C1 segment of cervical spinal cord (tissue), 14 donors: ENCODE data around the gene ECE2.
"Not testable (repeated sequence)": the region's sequence is repeated elsewhere in the genome, so short reads cannot be mapped to it uniquely, and the experiment has no call there.

Source experiments
- DNase-seq, 14 donors: peaks; one replicate each; lab custom pipeline; 2025; lab: John Stamatoyannopoulos, UW

The ECE2 gene

GRCh38 chr3:184262764-184263179, 13.1 kb upstream of the ECE2 start:
- DNase-seq, result peak in 1 of 14 donors; percentile 19

DNA sequence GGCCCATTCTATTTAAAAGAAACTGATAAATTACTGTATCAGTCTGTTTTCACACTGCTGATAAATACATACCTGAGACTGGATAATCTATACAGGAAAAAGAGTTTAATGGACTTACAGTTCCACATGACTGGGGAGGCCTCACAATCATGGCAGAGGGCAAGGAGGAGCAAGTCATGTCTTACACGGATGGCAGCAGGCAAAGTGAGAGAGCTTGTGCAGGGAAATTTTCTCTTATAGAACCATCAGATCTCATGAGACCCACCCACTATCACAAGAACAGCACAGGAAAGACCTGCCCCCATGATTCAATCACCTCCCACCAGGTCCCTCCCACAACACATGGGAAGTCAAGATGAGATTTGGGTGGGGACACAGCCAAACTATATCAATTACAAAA, 8.6 kb upstream of the ECE2 start:
- DNase-seq, result not testable (repeated sequence)

- DNase-seq, result no peak
These were observed 3.6 kb upstream of the ECE2 start for GRCh38 chr3:184272269-184272668.

GRCh38 chr3:184275381-184275701, 481 bp upstream of the ECE2 start:
- DNase-seq, result peak in 1 of 14 donors; percentile 25

- no peak for DNase-seq
These were observed 1.5 kb downstream of the ECE2 start for GRCh38 chr3:184277366-184277765.

DNA sequence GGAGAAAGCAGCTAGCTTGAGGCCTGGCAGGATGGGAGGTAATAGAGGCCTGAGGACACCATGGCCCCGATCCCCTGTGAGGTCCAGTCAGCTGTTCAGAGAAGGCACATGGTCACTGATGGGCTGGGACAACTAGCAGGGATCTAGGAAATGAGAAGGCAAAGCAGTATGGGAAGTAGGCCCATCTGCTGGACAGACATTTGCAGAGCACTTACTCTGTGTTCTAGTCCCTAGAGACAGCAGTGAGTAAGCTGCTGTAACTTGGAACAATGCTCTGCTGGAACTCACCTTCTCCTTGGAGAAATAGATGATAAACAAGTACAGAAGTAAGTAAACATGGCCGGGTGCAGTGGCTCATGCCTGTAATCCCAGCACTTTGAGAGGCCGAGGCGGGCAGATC, 7.1 kb downstream of the ECE2 start:
- DNase-seq, result no peak

DNA sequence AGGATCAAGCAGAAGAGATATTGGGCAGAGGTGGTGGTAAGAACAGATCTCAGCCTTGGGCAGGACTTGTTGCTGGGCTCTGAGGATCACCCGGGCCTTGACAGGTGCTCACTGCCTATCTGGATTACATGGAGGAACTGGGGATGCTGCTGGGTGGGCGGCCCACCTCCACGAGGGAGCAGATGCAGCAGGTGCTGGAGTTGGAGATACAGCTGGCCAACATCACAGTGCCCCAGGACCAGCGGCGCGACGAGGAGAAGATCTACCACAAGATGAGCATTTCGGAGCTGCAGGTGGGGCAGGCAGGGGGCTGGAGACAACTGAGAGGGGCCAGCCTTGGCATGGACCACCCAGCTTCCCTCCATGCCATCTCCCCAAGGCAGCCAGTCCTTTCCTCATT, 7.9 kb downstream of the ECE2 start:
- DNase-seq, result no peak

DNA sequence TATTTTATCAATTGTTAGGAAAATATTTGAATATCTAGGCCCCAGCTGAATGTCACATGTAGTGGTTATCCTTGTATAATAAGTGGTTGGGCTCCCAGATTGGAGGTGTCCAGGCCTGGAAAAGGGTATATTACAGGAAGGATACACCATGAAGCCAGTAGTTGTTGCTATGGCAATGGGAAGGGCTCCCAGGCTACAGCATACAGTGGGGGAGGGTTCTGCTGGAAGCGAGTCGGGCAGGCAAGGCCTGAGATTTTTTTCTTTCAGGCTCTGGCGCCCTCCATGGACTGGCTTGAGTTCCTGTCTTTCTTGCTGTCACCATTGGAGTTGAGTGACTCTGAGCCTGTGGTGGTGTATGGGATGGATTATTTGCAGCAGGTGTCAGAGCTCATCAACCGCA, 8.9 kb downstream of the ECE2 start:
- peak in 10 of 14 donors; percentile 7 to 79 (median 32) for DNase-seq

GRCh38 chr3:184289426-184289938, 13.7 kb downstream of the ECE2 start:
- peak in 8 of 14 donors; percentile 3 to 39 (median 20) for DNase-seq

GRCh38 chr3:184290331-184290730, 14.5 kb downstream of the ECE2 start:
- DNase-seq, result no peak

DNA sequence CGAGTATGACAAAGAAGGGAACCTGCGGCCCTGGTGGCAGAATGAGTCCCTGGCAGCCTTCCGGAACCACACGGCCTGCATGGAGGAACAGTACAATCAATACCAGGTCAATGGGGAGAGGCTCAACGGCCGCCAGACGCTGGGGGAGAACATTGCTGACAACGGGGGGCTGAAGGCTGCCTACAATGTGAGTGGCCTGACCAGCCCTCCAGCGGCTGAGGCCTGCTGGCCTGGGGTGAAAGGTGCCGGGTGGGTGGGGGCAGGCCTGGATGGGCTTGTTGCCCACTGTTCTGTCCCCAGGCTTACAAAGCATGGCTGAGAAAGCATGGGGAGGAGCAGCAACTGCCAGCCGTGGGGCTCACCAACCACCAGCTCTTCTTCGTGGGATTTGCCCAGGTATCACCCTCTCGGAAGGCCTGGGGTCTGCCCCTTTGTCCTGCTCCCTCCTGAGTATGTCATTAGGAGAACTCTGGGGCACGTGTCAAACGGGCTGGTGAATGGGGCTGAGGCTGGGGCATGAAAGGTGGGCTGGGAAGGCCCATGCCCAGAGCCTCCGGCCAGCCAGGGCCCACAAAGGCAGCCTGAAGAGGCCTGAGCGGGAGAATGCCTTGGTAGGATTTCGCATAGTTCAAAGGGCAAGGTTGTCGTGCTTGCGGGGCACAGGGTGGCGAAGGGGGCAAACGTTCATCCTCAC, 15.4 kb downstream of the ECE2 start:
- DNase-seq, result no peak

GRCh38 chr3:184291738-184292445, 16.1 kb downstream of the ECE2 start:
- DNase-seq, result no peak

DNA sequence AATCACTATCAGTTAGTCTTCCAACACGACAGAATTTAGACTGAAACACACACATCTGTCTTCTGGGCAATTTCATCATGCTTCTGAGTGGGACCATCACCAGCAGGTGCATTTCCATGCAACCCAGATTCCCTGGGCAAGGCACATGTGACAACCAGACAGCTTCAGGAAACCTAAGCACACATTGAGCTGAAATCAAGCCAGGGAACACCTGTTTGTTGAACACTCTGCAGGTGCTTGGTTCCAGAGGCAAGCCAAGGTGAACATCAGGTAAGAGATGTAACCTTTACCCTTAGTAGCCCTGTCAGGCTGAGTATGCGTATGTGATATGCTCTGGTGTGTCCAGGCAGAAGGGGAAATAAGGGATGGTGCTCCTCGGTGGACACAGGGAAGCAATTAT, 19.9 kb downstream of the ECE2 start:
- no peak for DNase-seq

- DNase-seq, result no peak
These were observed 20.8 kb downstream of the ECE2 start for GRCh38 chr3:184296616-184297015.

DNA sequence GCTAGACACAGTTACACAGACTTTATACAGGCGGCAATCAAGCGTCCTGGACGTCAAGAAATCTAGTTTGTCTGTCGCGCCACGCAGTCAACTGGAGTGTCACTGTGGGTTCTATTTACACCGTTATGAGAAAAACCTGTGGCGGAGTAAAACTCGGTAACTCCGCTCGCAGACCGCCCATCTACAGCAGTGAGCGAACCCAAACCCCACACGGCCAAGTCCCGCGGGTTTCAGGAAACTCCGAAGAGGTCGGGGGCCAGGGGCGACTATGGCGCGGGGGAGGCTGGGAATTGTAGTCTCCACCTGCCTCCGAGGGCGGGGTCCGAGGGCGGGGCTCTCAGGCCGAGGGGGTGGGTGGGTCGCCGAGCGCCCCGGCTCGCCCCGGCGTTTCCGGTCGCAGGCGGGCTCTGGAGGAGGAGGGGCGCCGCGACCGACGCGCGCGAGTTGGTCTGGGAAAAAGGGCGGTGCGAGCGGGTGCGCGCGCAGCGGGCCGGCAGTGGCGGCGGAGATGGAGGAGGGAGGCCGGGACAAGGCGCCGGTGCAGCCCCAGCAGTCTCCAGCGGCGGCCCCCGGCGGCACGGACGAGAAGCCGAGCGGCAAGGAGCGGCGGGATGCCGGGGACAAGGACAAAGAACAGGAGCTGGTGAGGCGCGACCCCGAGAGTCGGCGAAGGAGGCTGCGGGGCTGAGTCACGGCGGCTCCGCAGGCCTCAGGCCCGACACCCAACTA, 23.1 kb downstream of the ECE2 start, which contains the start of gene PSMD2:
Gene PSMD2, plus strand, starts transcription at position 483 of the 729 bp plus-strand sequence. Its CDS starts 26 bp downstream, at position 509.
- peak; percentile 82 to 98 (median 94) for DNase-seq

DNA sequence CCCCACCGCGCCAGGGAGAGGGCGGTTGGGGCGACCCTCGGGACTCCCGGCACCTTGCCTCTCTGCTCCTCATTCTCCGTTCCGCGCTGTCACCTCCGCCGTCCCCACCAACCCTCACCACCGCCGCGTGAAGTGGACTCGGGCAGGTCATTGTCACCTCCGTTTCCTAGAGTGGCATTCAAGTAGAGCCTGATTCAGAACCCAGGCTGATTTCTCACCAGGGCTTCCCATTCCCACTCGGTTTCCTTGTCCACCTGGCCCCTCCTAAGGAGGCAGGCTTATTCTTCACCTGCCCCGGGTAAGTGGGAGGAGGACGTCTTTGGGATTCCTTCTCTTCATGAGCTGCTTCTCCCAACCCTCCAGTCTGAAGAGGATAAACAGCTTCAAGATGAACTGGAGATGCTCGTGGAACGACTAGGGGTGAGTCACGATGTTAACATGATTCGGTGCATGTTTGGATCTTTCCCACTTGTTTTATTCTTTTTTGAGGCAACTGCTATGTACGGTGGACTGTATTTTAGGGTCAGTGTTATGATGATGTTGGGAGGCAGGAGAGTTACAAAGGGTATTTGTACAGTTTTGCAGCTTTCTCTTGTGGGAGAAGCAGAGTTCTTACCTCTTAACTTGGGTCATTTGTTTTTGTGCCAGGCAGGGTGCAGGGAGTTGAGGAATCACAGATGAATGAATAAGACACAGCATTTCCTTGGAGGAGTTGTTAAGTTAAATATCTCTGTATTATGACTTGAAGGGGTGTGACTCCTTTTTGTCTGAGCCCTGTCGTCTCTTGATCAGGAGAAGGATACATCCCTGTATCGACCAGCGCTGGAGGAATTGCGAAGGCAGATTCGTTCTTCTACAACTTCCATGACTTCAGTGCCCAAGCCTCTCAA, 23.9 kb downstream of the ECE2 start:
- DNase-seq, result no peak

DNA sequence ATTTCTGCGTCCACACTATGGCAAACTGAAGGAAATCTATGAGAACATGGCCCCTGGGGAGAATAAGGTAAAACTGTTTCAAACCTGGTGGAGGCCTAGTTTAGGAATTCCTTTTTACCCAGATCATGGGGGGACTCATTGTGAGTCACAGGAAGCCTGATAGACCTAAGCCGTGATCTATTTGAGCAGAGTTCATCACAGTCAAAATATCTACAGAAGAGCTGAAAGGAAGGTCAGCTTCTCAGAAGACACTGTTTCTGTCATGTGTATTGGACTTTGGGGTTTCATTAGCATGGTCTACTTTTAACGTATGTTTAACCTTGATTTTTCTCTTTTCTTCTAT, 24.5 kb downstream of the ECE2 start:
- DNase-seq, result no peak

DNA sequence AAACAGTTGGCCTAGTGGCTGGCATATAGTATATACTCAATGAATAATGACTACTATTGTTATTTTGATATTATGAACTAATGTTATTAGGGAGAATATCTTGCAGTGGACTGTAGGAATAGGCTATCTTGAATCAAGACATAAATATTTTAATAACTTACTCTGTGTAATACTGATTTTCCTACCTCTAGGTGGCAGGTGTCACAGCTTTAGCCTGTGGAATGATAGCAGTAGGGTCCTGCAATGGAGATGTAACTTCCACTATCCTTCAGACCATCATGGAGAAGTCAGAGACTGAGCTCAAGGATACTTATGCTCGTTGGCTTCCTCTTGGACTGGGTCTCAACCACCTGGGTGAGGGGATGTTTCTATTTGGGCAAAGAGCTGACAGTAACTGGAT, 29.8 kb downstream of the ECE2 start:
- no peak for DNase-seq

GRCh38 chr3:184306341-184306972, 30.6 kb downstream of the ECE2 start:
- DNase-seq, result no peak

GRCh38 chr3:184307915-184308314, 32.1 kb downstream of the ECE2 start:
- no peak for DNase-seq

DNA sequence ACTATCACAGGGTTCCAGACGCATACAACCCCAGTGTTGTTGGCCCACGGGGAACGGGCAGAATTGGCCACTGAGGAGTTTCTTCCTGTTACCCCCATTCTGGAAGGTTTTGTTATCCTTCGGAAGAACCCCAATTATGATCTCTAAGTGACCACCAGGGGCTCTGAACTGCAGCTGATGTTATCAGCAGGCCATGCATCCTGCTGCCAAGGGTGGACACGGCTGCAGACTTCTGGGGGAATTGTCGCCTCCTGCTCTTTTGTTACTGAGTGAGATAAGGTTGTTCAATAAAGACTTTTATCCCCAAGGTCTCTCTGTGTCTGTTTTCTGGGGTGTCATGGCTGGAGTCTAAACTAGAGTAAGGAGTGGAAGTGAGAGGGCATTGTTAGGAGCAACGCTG, 32.9 kb downstream of the ECE2 start:
- no peak for DNase-seq
